A549 (cell line): Measurements from ENCODE around the gene SEC11A. TPM values are rescaled to one million over a fixed set of nuclear protein-coding genes. Genes with fewer than 3 reads are reported as not detected.

Experiments
- ATAC-seq, 2 experiments: fragments of 200-7000 bp in 1 of 2; fragments of >200 bp in 1 of 2; cut with Nextera tagmentation in 1 of 2; cut with Tn5 transposase in 1 of 2; 3 replicates each; pipeline versions ENCODE4 v1.8.0 to v1.9.1; 2018 to 2020; ENCODE audit warnings: mild to moderate bottlenecking in 1 of 2, moderate library complexity in 1 of 2
- CTCF ChIA-PET: fragments of 300-600 bp; sonication (Branson Sonifier 250); formaldehyde crosslinking; extraction: SDS; loops from one replicate; lab custom pipeline; 2021; ENCODE audit warnings: antibody characterized with exemption, inconsistent platforms; lab: Yijun Ruan, JAX
- POLR2A ChIA-PET: fragments of 350-600 bp; formaldehyde crosslinking; extraction: SDS; loops from one replicate; lab custom pipeline; 2021; ENCODE audit warnings: antibody characterized with exemption, inconsistent platforms; lab: Yijun Ruan, JAX
- DNase-seq, 2 experiments: peaks; one replicate each; pipeline versions ENCODE4 v3.0.0 to v3.0.0-alpha.2; 2011 to 2016; ENCODE audit warnings: low read depth in 1 of 2, low spot score in 1 of 2
- FAIRE-seq: peaks from 2 replicates; lab custom pipeline; 2011; peaks lifted over from hg19 to GRCh38; lab: Jason Lieb, UNC
- H3K27ac ChIP-seq, 2 experiments: fragments of >200 bp; sonication (Bioruptor Twin); formaldehyde crosslinking; 3 replicates each; pipeline ENCODE4 v1.5.1; 2016 to 2017
- H3K4me1 ChIP-seq: fragments of >200 bp; sonication (Bioruptor Twin); formaldehyde crosslinking; 3 replicates; pipeline ENCODE4 v1.6.1; 2016
- H3K4me2 ChIP-seq: fragments of >200 bp; sonication (Bioruptor Twin); formaldehyde crosslinking; 3 replicates; pipeline ENCODE4 v1.6.1; 2016
- H3K4me3 ChIP-seq: fragments of >200 bp; sonication (Bioruptor Twin); formaldehyde crosslinking; 3 replicates; pipeline ENCODE4 v1.5.1; 2016
- H3K9me3 ChIP-seq: fragments of >200 bp; sonication (Bioruptor Twin); formaldehyde crosslinking; 3 replicates; pipeline ENCODE4 v1.6.1; 2016
- CHD2 ChIP-seq: fragments of 150-350 bp; IDR thresholded peaks from 2 replicates; pipeline ENCODE4 v1.6.1; 2014; ENCODE audit warnings: low read length; ENCODE audit not compliant: partially characterized antibody
- EHF ChIP-seq: fragments of 250-450 bp; sonication (Bioruptor Pico); IDR thresholded peaks from 2 replicates; pipeline ENCODE4 v1.5.0; 2020; ENCODE audit warnings: mild to moderate bottlenecking
- HDAC2 ChIP-seq: fragments of 200-600 bp; sonication (generic); IDR thresholded peaks from 2 replicates; pipeline ENCODE4 v1.6.1; 2016
- HES2 ChIP-seq: fragments of >200 bp; sonication (Bioruptor Twin); formaldehyde crosslinking; IDR thresholded peaks from 2 replicates; pipeline ENCODE4 v1.6.1; 2016
- HOXA7 ChIP-seq: fragments of 250-450 bp; sonication (Bioruptor Pico); IDR thresholded peaks from 2 replicates; pipeline ENCODE4 v1.5.0; 2020; ENCODE audit warnings: mild to moderate bottlenecking, moderate library complexity
- HOXB5 ChIP-seq: fragments of 250-450 bp; sonication (Bioruptor Pico); IDR thresholded peaks from 2 replicates; pipeline ENCODE4 v1.5.0; 2020; ENCODE audit warnings: mild to moderate bottlenecking, moderate library complexity
- JUN ChIP-seq, 2 experiments: fragments of >200 bp; sonication (Bioruptor Twin); formaldehyde crosslinking; IDR thresholded peaks; 2 replicates in 1 of 2; 3 replicates in 1 of 2; pipeline ENCODE4 v1.6.1; 2016 to 2017
- KDM5A ChIP-seq: fragments of 200-600 bp; sonication (generic); IDR thresholded peaks from 2 replicates; pipeline ENCODE4 v1.6.1; 2016; ENCODE audit warnings: antibody characterized with exemption, mild to moderate bottlenecking
- MAZ ChIP-seq: fragments of 150-350 bp; IDR thresholded peaks from 2 replicates; pipeline ENCODE4 v1.6.1; 2014; ENCODE audit warnings: antibody characterized with exemption, low read depth, low read length, borderline replicate concordance
- PBX3 ChIP-seq: IDR thresholded peaks from 2 replicates; pipeline ENCODE4 v1.6.1; 2012
- POLR2AphosphoS2 ChIP-seq: conservative IDR thresholded peaks from 2 replicates; pipeline ENCODE4 v1.6.1; 2012; ENCODE audit warnings: low read length, improper control_type of control experiment, inconsistent platforms
- RCOR1 ChIP-seq: fragments of 150-350 bp; IDR thresholded peaks from 2 replicates; pipeline ENCODE4 v1.6.1; 2014; ENCODE audit warnings: antibody characterized with exemption, low read length, low read depth
- RFX5 ChIP-seq: fragments of 450-650 bp; IDR thresholded peaks from 2 replicates; pipeline ENCODE4 v1.7.1; 2014; ENCODE audit warnings: antibody characterized with exemption, mild to moderate bottlenecking, moderate library complexity
- TP53 ChIP-seq: fragments of 250-450 bp; sonication (Bioruptor Pico); IDR thresholded peaks from 2 replicates; pipeline ENCODE4 v1.5.0; 2021; ENCODE audit warnings: mild to moderate bottlenecking, moderate library complexity
- ZNF302 ChIP-seq: fragments of 250-450 bp; sonication (Bioruptor Pico); IDR thresholded peaks from 2 replicates; pipeline ENCODE4 v1.9.0; 2021; ENCODE audit warnings: inconsistent platforms, mild to moderate bottlenecking, moderate library complexity
- WGBS: methylation state at CpG from one replicate; pipeline ENCODE4 v1.1.6; 2017; ENCODE audit errors: missing lambda C conversion rate; 5-methylcytosine and 5-hydroxymethylcytosine counted together
- polyA plus RNA-seq, 4 experiments: library from polyadenylated mRNA; depleted of rRNA in 3 of 4; stranded (reverse); fragments of >200 nt; fragmentation: RNase III in 1 of 4; extraction: RNeasy Plus Mini Kit Qiagen cat#74134 plus additional on column Dnase treatment in 1 of 4; gene quantifications; 2 replicates in 3 of 4; 3 replicates in 1 of 4; pipeline ENCODE4 v1.2.3, GENCODE V29; 2011 to 2017
- TF ChIP-seq, protein P1 (sequence below): fragments of >200 bp; sonication (Bioruptor Twin); formaldehyde crosslinking; IDR thresholded peaks from 3 replicates; pipeline ENCODE4 v1.5.1; 2016
- TF ChIP-seq, protein P2 (sequence below): fragments of 200-600 bp; sonication (generic); IDR thresholded peaks from 2 replicates; pipeline ENCODE4 v1.6.1; 2016; ENCODE audit warnings: antibody characterized with exemption, mild to moderate bottlenecking, moderate library complexity

SEC11A gene
- polyA plus RNA-seq, 2 of the 4 experiments (the other 2 are of a cell fraction) = 380 to 490 TPM

- TF ChIP-seq, protein P1, sequence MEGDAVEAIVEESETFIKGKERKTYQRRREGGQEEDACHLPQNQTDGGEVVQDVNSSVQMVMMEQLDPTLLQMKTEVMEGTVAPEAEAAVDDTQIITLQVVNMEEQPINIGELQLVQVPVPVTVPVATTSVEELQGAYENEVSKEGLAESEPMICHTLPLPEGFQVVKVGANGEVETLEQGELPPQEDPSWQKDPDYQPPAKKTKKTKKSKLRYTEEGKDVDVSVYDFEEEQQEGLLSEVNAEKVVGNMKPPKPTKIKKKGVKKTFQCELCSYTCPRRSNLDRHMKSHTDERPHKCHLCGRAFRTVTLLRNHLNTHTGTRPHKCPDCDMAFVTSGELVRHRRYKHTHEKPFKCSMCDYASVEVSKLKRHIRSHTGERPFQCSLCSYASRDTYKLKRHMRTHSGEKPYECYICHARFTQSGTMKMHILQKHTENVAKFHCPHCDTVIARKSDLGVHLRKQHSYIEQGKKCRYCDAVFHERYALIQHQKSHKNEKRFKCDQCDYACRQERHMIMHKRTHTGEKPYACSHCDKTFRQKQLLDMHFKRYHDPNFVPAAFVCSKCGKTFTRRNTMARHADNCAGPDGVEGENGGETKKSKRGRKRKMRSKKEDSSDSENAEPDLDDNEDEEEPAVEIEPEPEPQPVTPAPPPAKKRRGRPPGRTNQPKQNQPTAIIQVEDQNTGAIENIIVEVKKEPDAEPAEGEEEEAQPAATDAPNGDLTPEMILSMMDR = no peak
Measured at GRCh38 chr15:84671211-84671610, 44.7 kb downstream of the SEC11A start (continued).

GRCh38 chr15:84669726-84670125 lies 46.2 kb downstream of the SEC11A start:
- Histone ChIP-seq H3K4me2 (no peak overlapping the region), H3K9me3 (no peaks in the 10 kb centered on the region), H3K4me1 (no peaks in the 10 kb centered on the region), H3K27ac (no peak overlapping the region), H3K4me3 (no peak overlapping the region)
- POLR2A ChIA-PET = interaction anchor here (1.4 kb wide), 1 partner anchor 78 kb away, joined by 3 read pairs; no protein-coding TSS in a partner anchor
- no peak for FAIRE-seq
- TF ChIP-seq CHD2 = no peak
- TF ChIP-seq HOXA7 (CRISPR knock-in tag) = no peak
- TF ChIP-seq HOXB5 (CRISPR knock-in tag) = no peak
- no peak for TF ChIP-seq HDAC2
- TF ChIP-seq HES2 = no peak
- no peak for TF ChIP-seq RFX5
- TF ChIP-seq, protein P1 = no peak
- TF ChIP-seq ZNF302 (CRISPR knock-in tag) = no peak
- TF ChIP-seq PBX3 = no peak
- no peak for TF ChIP-seq TP53 (CRISPR knock-in tag)
- no peak for TF ChIP-seq MAZ
- no peak for TF ChIP-seq RCOR1
- TF ChIP-seq, protein P2, sequence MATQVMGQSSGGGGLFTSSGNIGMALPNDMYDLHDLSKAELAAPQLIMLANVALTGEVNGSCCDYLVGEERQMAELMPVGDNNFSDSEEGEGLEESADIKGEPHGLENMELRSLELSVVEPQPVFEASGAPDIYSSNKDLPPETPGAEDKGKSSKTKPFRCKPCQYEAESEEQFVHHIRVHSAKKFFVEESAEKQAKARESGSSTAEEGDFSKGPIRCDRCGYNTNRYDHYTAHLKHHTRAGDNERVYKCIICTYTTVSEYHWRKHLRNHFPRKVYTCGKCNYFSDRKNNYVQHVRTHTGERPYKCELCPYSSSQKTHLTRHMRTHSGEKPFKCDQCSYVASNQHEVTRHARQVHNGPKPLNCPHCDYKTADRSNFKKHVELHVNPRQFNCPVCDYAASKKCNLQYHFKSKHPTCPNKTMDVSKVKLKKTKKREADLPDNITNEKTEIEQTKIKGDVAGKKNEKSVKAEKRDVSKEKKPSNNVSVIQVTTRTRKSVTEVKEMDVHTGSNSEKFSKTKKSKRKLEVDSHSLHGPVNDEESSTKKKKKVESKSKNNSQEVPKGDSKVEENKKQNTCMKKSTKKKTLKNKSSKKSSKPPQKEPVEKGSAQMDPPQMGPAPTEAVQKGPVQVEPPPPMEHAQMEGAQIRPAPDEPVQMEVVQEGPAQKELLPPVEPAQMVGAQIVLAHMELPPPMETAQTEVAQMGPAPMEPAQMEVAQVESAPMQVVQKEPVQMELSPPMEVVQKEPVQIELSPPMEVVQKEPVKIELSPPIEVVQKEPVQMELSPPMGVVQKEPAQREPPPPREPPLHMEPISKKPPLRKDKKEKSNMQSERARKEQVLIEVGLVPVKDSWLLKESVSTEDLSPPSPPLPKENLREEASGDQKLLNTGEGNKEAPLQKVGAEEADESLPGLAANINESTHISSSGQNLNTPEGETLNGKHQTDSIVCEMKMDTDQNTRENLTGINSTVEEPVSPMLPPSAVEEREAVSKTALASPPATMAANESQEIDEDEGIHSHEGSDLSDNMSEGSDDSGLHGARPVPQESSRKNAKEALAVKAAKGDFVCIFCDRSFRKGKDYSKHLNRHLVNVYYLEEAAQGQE = no peak
- TF ChIP-seq POLR2AphosphoS2 = no peak
- no peak for TF ChIP-seq JUN (IDR thresholded peaks at IDR 0.05)
- no peak for TF ChIP-seq EHF
- TF ChIP-seq KDM5A = no peak
- ATAC-seq = no peak
- CTCF ChIA-PET = interaction anchor here (0.6 to 1.2 kb wide), 5 partner anchors 9 to 27 kb away, joined by 3 to 7 read pairs (median 4); no protein-coding TSS in a partner anchor
- DNase-seq = no peak
- 88% methylated on average over 8 of the region's 8 CpGs for WGBS
